Adrenal gland (tissue), 5 donors: ENCODE data around the gene TDRD7.

Experiments
- POLR2A ChIP-seq, 2 donors: fragments of 450-650 bp; IDR thresholded peaks; one replicate each; pipeline ENCODE4 v1.6.1; 2017; ENCODE audit warnings: antibody characterized with exemption in 2 of 2, mild to moderate bottlenecking in 2 of 2, moderate library complexity in 1 of 2
- TF ChIP-seq, protein P1 (sequence below), 6 experiments: fragments of 450-650 bp in 4 of 6; fragments of 200-600 bp in 2 of 6; sonication (generic) in 1 of 6; IDR thresholded peaks; 1 replicate in 5 of 6; 2 replicates in 1 of 6; pipeline versions ENCODE4 v1.5.1 to v1.8.0; 2016 to 2021; ENCODE audit warnings: antibody characterized with exemption in 6 of 6, mild to moderate bottlenecking in 2 of 6, moderate library complexity in 1 of 6
- donor health status: DM: no; HTN: no; CAD: no.

DNA sequence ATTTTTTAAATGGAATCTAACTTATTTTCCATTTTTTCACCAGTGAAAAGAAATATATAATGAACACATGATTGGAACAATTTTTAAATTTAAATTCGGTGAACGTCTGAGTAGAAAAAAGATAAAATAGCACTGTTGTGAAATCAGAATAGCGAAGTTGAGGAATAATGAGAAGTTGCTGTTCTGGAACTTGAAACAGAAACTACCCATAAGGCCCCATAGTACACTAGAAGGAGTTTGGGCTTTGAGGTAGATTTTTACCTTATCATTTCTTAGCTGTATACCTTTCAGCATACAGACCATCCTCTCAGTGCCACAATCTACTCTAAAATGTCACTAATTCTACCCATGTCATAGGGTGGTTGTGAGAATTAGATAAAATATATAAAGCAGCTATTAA, 35.1 kb downstream of the TDRD7 start:
- TF ChIP-seq, protein P1, sequence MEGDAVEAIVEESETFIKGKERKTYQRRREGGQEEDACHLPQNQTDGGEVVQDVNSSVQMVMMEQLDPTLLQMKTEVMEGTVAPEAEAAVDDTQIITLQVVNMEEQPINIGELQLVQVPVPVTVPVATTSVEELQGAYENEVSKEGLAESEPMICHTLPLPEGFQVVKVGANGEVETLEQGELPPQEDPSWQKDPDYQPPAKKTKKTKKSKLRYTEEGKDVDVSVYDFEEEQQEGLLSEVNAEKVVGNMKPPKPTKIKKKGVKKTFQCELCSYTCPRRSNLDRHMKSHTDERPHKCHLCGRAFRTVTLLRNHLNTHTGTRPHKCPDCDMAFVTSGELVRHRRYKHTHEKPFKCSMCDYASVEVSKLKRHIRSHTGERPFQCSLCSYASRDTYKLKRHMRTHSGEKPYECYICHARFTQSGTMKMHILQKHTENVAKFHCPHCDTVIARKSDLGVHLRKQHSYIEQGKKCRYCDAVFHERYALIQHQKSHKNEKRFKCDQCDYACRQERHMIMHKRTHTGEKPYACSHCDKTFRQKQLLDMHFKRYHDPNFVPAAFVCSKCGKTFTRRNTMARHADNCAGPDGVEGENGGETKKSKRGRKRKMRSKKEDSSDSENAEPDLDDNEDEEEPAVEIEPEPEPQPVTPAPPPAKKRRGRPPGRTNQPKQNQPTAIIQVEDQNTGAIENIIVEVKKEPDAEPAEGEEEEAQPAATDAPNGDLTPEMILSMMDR (IDR thresholded peaks at IDR 0.05): no peak
- TF ChIP-seq POLR2A (IDR thresholded peaks at IDR 0.05): no peak
